Endothelial cell of umbilical vein (primary cell): ENCODE data around the gene SULF2.

Experiments
- CTCF ChIP-seq, 2 donors: IDR thresholded peaks; 1 replicate in 1 of 2; 2 replicates in 1 of 2; pipeline ENCODE4 v1.5.1; 2011; ENCODE audit warnings: low read length in 2 of 2, mild to moderate bottlenecking in 2 of 2, moderate library complexity in 2 of 2, control low read depth in 1 of 2, inconsistent platforms in 1 of 2, low read depth in 1 of 2; ENCODE audit not compliant: insufficient read depth in 1 of 2; ENCODE audit errors: extremely low read depth in 1 of 2
- EZH2 ChIP-seq: IDR thresholded peaks from 2 replicates; pipeline ENCODE4 v1.6.1; 2012; ENCODE audit warnings: borderline replicate concordance, low read depth, mild to moderate bottlenecking, moderate library complexity, low read length, inconsistent platforms; ENCODE audit not compliant: severe bottlenecking
- JUN ChIP-seq: IDR thresholded peaks from 2 replicates; pipeline ENCODE4 v1.6.1; 2011; ENCODE audit warnings: borderline replicate concordance, low read depth; ENCODE audit not compliant: insufficient read length, insufficient read depth
- POLR2A ChIP-seq: IDR thresholded peaks from 2 replicates; pipeline ENCODE4 v1.6.1; 2012; ENCODE audit warnings: low read depth, mild to moderate bottlenecking, control low read depth, low read length

- no peak for TF ChIP-seq CTCF (IDR thresholded peaks at IDR 0.05; ENCODE audit: extremely low read depth in 1 of 2, insufficient read depth in 1 of 2, low read depth in 1 of 2, low read length in 2 of 2)
- no peak for TF ChIP-seq POLR2A
- peak; percentile 49 for TF ChIP-seq JUN
- TF ChIP-seq EZH2 = no peak
These were observed 81.5 kb downstream of the SULF2 start for GRCh38 chr20:47703748-47704147.
